GM20000 (cell line): Measurements from ENCODE around the gene PCDHB13.
"Not testable (repeated sequence)": the region's sequence is repeated elsewhere in the genome, so short reads cannot be mapped to it uniquely, and the experiment has no call there.

Experiments
- DNase-seq: peaks from one replicate; pipeline ENCODE4 v3.0.0; 2012; ENCODE audit warnings: low spot score
- TF ChIP-seq, protein P1 (sequence below): IDR thresholded peaks from 2 replicates; pipeline ENCODE4 v1.5.1; 2012; ENCODE audit warnings: mild to moderate bottlenecking, control low read depth; ENCODE audit errors: extremely low read depth, missing control alignments

PCDHB13 gene

GRCh38 chr5:141213656-141214339 is at the start of gene PCDHB13:
TSS of gene PCDHB13 (plus strand) at chr5:141213919. CDS start at chr5:141214124, 205 bp downstream.
- DNase-seq = not testable (repeated sequence)

DNA sequence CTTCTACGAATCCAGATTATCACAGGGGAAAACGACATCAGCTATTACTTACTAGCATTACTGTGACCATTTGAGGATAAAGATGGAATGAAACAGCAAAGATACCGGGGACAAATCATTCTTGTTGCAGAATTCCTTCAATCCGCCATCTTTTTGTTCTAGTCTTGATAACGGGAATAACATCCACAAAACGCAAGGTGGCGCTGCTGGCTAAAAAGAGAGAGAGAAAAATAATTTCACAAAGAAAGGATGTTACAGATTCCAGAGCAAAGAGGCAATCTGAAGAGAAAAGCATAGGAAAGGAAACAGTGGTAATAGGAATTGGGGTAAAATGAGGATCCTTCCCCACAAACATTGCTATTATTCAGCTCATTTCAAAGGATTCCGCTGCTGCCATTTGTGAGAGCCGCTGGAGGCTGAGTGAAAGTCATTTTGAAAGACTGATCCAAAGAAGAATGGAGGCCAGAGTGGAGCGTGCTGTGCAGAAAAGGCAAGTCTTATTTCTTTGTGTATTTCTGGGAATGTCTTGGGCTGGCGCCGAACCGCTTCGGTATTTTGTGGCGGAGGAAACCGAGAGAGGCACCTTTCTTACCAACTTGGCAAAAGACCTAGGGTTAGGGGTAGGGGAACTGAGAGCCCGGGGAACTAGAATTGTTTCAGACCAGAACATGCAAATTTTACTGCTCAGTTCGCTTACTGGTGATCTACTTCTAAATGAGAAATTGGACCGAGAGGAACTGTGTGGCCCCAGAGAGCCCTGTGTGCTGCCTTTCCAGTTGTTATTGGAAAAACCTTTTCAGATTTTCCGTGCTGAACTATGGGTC is 41.1 kb upstream of the PCDHB13 start, which contains the start of gene PCDHB7:
TSS of gene PCDHB7 (plus strand) at position 264 of the 824 bp plus-strand sequence. CDS start at position 456, 192 bp downstream.
- TF ChIP-seq, protein P1, sequence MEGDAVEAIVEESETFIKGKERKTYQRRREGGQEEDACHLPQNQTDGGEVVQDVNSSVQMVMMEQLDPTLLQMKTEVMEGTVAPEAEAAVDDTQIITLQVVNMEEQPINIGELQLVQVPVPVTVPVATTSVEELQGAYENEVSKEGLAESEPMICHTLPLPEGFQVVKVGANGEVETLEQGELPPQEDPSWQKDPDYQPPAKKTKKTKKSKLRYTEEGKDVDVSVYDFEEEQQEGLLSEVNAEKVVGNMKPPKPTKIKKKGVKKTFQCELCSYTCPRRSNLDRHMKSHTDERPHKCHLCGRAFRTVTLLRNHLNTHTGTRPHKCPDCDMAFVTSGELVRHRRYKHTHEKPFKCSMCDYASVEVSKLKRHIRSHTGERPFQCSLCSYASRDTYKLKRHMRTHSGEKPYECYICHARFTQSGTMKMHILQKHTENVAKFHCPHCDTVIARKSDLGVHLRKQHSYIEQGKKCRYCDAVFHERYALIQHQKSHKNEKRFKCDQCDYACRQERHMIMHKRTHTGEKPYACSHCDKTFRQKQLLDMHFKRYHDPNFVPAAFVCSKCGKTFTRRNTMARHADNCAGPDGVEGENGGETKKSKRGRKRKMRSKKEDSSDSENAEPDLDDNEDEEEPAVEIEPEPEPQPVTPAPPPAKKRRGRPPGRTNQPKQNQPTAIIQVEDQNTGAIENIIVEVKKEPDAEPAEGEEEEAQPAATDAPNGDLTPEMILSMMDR = no peak
- no peak for DNase-seq

- not testable (repeated sequence) for DNase-seq
These were observed 39.2 kb upstream of the PCDHB13 start for GRCh38 chr5:141174291-141175104.

DNA sequence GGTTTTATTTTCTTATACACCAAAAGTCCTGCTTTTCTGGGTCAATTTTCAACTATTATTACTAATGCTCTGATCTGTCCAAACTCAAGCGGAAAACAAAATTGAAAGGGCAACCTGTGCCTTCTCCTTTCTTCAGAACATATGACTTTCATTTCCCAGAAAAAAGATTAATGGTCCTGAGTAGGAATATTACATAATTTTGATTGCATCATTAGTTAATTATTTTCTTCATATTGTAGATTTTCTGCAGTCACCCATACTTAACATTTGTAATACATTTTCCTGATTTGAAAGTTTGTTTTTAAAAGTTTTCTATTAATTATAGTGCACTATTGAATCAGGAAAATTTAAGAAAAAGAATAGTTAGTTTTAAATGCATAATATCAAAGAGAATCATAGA is 37.8 kb upstream of the PCDHB13 start:
- TF ChIP-seq, protein P1 = no peak
- DNase-seq = no peak

DNA sequence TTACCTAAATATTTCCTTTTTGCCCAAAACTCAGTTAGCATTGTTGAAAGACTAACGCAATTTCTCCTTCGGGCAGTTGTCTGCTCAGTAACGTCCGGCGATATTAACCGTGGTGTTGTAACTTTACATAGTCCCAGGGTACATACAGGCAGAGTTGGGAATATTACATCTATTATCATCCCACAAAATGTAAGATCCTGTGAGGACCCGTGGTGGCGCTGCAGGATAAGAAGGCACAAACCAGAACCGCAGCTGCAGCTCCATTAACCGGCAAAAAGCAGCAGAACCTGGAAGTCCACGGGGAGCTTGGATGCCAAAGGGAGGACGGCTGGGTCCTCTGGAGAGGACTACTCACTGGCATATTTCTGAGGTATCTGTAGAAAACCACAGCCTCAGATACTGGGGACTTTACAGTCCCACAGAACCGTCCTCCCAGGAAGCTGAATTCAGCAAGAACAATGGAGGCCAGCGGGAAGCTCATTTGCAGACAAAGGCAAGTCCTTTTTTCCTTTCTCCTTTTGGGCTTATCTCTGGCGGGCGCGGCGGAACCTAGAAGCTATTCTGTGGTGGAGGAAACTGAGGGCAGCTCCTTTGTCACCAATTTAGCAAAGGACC is 36.0 kb upstream of the PCDHB13 start, which contains the start of gene PCDHB8:
TSS of gene PCDHB8 (plus strand) at position 214 of the 615 bp plus-strand sequence. CDS start at position 459, 245 bp downstream.
- DNase-seq = not testable (repeated sequence)

DNA sequence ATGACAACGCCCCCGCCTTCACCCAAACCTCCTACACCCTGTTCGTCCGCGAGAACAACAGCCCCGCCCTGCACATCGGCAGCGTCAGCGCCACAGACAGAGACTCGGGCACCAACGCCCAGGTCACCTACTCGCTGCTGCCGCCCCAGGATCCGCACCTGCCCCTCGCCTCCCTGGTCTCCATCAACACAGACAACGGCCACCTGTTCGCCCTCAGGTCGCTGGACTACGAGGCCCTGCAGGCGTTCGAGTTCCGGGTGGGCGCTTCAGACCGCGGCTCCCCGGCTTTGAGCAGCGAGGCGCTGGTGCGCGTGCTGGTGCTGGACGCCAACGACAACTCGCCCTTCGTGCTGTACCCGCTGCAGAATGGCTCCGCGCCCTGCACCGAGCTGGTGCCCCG is 34.3 kb upstream of the PCDHB13 start:
- not testable (repeated sequence) for DNase-seq

DNA sequence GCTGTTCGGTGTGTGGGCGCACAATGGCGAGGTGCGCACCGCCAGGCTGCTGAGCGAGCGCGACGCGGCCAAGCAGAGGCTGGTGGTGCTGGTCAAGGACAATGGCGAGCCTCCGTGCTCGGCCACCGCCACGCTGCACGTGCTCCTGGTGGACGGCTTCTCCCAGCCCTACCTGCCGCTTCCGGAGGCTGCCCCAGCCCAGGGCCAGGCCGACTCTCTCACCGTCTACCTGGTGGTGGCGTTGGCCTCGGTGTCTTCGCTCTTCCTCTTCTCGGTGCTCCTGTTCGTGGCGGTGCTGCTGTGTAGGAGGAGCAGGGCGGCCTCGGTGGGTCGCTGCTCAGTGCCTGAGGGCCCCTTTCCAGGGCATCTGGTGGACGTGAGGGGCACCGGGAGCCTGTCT is 33.8 kb upstream of the PCDHB13 start:
- DNase-seq = not testable (repeated sequence)

DNA sequence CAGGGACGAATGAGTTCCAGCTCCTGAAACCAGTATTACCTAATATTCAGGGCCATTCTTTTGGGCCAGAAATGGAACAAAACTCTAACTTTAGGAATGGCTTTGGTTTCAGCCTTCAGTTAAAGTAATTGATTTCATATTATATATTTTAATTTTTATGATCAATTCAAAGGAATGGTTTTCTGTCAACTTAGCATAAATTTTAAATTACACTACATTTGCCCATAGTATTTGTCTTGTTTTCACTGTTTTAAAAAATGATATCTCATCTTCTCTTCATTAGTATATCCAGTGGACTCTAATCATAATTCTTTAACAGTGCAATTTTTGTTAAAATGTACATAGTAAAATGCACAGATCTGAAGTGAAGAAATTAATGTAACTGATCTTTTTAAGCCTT is 33.4 kb upstream of the PCDHB13 start:
- TF ChIP-seq, protein P1 = no peak
- no peak for DNase-seq

GRCh38 chr5:141182248-141182647 is 31.5 kb upstream of the PCDHB13 start, which contains the start of gene PCDHB16:
TSS of gene PCDHB16 (plus strand) at chr5:141182387. CDS start at chr5:141182560, 173 bp downstream.
- TF ChIP-seq, protein P1 = no peak
- no peak for DNase-seq

- DNase-seq = not testable (repeated sequence)
These were observed 29.4 kb upstream of the PCDHB13 start for GRCh38 chr5:141184117-141184855.
